Measurements from ENCODE around the gene SLC15A3. TPM values are rescaled to one million over a fixed set of nuclear protein-coding genes. Genes with fewer than 3 reads are reported as not detected.
A peak's percentile ranks its signal among the peaks of the same experiment; 100 is the strongest.

Gene SLC15A3
- 100 to 1,000 TPM in 4 of 6 donors, 10 to 100 TPM in 2; 29.5 to 186 (median 115) TPM for total RNA-seq

DNA sequence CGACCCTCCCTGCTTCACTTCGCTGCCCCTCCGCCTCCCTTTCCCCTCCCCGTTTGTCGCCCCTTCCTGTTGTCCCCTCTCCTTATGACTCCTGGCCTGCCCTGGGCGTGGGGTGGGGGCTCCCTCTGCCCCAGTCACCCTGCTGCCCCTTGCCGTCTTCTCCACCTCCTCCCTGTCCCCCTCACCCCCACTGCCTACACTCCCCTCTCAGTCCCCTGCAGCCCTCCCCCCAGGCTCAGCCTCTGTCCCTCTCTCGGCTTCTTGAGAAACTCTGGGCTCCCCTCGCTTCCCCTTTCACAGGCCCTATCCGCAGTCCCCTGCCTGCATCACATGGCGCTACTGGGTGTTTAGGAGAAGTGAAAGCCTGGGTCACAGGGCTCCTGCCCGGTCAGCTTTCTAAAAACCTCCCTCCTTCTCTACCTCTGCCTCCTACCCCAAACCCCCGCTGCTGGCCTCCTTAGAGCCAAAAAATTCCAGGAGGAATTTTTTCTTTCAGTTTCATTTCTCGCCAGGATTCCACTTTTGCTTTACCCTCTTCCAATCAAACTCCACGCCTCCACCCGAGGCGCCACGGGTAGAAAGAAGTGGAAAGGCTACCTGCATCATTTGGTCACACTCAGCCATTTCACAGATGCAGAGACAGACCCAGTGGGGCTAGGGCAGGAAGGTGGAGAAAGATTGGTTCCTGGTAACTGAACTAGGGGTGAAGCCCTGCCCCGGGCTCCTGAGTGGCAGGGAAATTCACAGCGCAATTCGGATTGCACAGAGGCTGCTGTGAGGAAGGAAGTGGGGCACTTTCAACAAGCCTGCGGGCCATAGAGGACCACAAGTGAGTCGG is at the start of gene SLC15A3:
TSS of gene SLC15A3 (minus strand) at position 273 of the 838 bp plus-strand sequence. CDS start 625 bp downstream, outside the sequence.
- WGBS, 2 donors, result 4 to 7% methylated on average over 23 of the region's 23 CpGs
- Histone ChIP-seq H3K4me1 (peaks cover 22 to 44% (median 32%) of the 10 kb centered on the region in 4 donors), H3K9me3 (no peaks in the 10 kb centered on the region), H3K27ac (peak within 1 kb of the TSS; percentile 89 to 99 (median 94)), H3K4me3 (peak within 1 kb of the TSS; percentile 54 to 74 (median 64)), H3K27me3 (no peaks in the 10 kb centered on the region), H3K36me3 (no peaks in the 10 kb centered on the region)
- peak; percentile 58 to 60 for TF ChIP-seq POLR2AphosphoS5 (IDR thresholded peaks at IDR 0.05)
- TF ChIP-seq, protein P1, sequence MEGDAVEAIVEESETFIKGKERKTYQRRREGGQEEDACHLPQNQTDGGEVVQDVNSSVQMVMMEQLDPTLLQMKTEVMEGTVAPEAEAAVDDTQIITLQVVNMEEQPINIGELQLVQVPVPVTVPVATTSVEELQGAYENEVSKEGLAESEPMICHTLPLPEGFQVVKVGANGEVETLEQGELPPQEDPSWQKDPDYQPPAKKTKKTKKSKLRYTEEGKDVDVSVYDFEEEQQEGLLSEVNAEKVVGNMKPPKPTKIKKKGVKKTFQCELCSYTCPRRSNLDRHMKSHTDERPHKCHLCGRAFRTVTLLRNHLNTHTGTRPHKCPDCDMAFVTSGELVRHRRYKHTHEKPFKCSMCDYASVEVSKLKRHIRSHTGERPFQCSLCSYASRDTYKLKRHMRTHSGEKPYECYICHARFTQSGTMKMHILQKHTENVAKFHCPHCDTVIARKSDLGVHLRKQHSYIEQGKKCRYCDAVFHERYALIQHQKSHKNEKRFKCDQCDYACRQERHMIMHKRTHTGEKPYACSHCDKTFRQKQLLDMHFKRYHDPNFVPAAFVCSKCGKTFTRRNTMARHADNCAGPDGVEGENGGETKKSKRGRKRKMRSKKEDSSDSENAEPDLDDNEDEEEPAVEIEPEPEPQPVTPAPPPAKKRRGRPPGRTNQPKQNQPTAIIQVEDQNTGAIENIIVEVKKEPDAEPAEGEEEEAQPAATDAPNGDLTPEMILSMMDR (IDR thresholded peaks at IDR 0.05), result no peak
- peak in 1 of 4 donors; percentile 52 for TF ChIP-seq POLR2A (IDR thresholded peaks at IDR 0.05)
- no peak for TF ChIP-seq EP300 (IDR thresholded peaks at IDR 0.05)
- ATAC-seq (ENCODE audit: low FRiP score in 2 of 2), result peak; percentile 87 to 88
- peak; percentile 69 to 87 for DNase-seq

DNA sequence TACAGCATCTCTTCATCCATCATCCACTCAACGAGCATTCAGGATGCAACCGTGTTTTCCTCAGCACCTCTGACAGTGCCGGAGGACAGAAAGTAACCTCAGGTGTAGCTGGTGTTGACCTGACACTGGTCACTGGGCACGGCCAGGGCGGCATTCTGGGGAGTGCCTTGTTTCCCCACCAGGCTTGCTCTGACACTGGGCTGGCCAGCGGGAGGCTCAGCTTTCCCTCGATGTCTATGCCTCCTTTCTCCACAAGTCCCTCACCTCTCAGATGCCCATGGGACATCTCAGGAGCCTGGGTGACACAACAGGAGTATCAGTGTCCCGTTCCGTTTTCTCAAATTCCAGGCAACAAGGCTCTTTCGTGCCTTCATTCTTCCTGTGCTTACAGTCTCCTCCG is 48.5 kb upstream of the SLC15A3 start:
- no peaks in the 10 kb centered on the region for H3K9me3 ChIP-seq
- no peak for TF ChIP-seq POLR2AphosphoS5 (IDR thresholded peaks at IDR 0.05)
- ATAC-seq (ENCODE audit: low FRiP score in 2 of 2), result no peak

DNA sequence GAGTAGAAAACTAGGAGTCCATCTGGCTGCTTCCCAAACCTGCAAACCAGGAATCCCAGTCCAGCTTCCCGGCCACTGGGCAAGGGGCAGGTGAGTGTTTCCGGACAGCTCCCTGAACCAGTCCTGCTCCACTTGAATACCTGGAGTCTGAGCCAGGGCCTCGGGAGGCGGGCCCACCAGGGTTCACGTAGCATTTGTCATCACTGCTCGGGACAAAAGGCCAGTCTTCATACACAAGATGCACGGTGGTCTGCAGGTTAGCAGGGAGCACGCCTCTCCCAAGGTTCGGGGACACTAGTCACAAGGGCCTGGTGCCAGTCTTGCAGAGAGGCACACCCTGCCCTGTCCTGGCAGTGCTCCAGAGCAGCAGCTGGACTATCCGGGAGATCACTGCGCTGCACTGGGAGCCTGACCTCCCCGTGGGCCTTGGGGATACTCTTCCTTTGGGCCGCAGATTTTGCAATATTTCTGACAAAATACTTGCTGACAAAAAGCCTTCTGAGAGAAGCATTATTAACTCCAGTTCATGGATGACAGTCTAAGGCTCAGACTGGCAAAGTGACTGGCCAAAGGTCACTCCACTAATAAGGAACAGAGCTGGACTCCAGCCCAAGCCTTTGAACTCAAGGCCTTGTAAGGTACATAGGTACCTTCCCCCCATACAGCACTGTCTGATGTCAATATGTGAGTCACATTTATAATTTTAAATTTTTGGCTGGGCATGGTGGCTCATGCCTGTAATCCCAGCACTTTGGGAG is 44.6 kb upstream of the SLC15A3 start:
- Histone ChIP-seq H3K9me3 (no peaks in the 10 kb centered on the region), H3K4me1 (peaks cover 6 to 20% (median 11%) of the 10 kb centered on the region in 4 donors), H3K36me3 (no peaks in the 10 kb centered on the region), H3K27ac (no peak overlapping the region), H3K4me3 (no peak overlapping the region), H3K27me3 (no peaks in the 10 kb centered on the region)
- WGBS, 2 donors, result 55 to 58% methylated on average over 12 to 13 of the region's 13 CpGs
- ATAC-seq (ENCODE audit: low FRiP score in 2 of 2) (peak in 1 of 2 donors; percentile 10), DNase-seq (peak in 1 of 2 donors; percentile 41)
- TF ChIP-seq POLR2AphosphoS5 (IDR thresholded peaks at IDR 0.05), result no peak
- TF ChIP-seq EP300 (IDR thresholded peaks at IDR 0.05), result no peak
- TF ChIP-seq, protein P1 (IDR thresholded peaks at IDR 0.05), result no peak
- no peak for TF ChIP-seq POLR2A (IDR thresholded peaks at IDR 0.05)

More for the DNA sequence above, 48.5 kb upstream of the SLC15A3 start:
- H3K4me1 ChIP-seq, result peaks cover 6 to 22% (median 11%) of the 10 kb centered on the region in 4 donors
- no peak for DNase-seq
- WGBS, 2 donors, result 78 to 81% methylated on average over 11 of the region's 11 CpGs
- no peaks in the 10 kb centered on the region for H3K27me3 ChIP-seq
- no peaks in the 10 kb centered on the region for H3K36me3 ChIP-seq
- H3K27ac ChIP-seq, result no peak overlapping the region
- no peak overlapping the region for H3K4me3 ChIP-seq

DNA sequence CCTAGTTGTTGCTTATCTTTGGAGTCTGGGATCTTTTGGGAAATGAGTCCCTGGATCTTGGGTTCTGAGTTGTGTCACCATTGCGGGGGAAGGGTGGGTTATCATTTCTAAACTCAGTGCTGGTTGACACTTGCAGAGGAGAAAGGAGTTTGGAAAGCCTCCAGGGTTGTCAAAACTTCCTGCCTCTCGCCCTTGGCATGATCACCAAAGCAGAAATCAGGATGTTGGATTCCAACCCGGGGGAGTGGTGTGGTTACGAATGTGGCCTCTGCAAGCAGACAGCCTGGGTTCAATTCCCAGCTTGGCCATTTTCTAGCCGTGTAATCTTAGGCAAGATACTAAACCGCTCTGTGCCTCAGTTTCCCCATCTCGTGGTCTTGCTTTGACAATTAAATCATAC is 43.8 kb upstream of the SLC15A3 start:
- 47 to 50% methylated on average over 7 of the region's 7 CpGs for WGBS, 2 donors
- ATAC-seq (ENCODE audit: low FRiP score in 2 of 2), result peak in 1 of 2 donors; percentile 35

More for the DNA sequence above, 43.8 kb upstream of the SLC15A3 start:
- Histone ChIP-seq H3K27ac (no peak overlapping the region), H3K9me3 (no peaks in the 10 kb centered on the region), H3K4me3 (no peak overlapping the region), H3K27me3 (no peaks in the 10 kb centered on the region), H3K4me1 (peaks cover 6 to 20% (median 11%) of the 10 kb centered on the region in 4 donors), H3K36me3 (no peaks in the 10 kb centered on the region)
- DNase-seq, result no peak
- no peak for TF ChIP-seq POLR2A (IDR thresholded peaks at IDR 0.05)
- no peak for TF ChIP-seq EP300 (IDR thresholded peaks at IDR 0.05)
- TF ChIP-seq, protein P1 (IDR thresholded peaks at IDR 0.05), result no peak
- no peak for TF ChIP-seq POLR2AphosphoS5 (IDR thresholded peaks at IDR 0.05)
